ENCODE data around the gene IQSEC1.
A peak's percentile ranks its signal among the peaks of the same experiment; 100 is the strongest.

Gene IQSEC1

DNA sequence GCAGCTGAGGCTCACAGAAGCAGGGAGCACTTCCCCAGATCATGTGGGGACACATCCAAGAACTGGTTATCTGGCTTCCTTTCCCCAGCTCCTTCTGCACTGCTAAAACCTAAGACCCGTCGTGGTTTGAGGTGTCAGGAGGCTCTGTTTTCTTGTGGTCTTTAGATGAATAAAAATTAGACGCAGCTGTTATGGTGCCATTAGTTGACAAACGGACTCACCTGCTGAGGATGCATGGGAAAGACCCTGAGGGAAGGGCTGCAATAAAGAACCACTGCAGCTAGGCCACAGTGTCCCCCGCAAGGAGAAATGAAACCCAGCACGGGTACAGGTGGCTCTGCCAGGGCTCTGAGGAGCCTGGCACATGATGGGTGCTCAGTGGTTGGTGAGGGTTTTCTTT lies 99.4 kb downstream of the IQSEC1 start:
- DNase-seq (ENCODE audit: low read depth), result peak; percentile 28
- TF ChIP-seq, protein P1, sequence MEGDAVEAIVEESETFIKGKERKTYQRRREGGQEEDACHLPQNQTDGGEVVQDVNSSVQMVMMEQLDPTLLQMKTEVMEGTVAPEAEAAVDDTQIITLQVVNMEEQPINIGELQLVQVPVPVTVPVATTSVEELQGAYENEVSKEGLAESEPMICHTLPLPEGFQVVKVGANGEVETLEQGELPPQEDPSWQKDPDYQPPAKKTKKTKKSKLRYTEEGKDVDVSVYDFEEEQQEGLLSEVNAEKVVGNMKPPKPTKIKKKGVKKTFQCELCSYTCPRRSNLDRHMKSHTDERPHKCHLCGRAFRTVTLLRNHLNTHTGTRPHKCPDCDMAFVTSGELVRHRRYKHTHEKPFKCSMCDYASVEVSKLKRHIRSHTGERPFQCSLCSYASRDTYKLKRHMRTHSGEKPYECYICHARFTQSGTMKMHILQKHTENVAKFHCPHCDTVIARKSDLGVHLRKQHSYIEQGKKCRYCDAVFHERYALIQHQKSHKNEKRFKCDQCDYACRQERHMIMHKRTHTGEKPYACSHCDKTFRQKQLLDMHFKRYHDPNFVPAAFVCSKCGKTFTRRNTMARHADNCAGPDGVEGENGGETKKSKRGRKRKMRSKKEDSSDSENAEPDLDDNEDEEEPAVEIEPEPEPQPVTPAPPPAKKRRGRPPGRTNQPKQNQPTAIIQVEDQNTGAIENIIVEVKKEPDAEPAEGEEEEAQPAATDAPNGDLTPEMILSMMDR (IDR thresholded peaks at IDR 0.05; ENCODE audit: insufficient read depth, low read depth, low read length, missing control alignments), result no peak
- no peak overlapping the region for H3K4me3 ChIP-seq (ENCODE audit: low read depth, low read length)

DNA sequence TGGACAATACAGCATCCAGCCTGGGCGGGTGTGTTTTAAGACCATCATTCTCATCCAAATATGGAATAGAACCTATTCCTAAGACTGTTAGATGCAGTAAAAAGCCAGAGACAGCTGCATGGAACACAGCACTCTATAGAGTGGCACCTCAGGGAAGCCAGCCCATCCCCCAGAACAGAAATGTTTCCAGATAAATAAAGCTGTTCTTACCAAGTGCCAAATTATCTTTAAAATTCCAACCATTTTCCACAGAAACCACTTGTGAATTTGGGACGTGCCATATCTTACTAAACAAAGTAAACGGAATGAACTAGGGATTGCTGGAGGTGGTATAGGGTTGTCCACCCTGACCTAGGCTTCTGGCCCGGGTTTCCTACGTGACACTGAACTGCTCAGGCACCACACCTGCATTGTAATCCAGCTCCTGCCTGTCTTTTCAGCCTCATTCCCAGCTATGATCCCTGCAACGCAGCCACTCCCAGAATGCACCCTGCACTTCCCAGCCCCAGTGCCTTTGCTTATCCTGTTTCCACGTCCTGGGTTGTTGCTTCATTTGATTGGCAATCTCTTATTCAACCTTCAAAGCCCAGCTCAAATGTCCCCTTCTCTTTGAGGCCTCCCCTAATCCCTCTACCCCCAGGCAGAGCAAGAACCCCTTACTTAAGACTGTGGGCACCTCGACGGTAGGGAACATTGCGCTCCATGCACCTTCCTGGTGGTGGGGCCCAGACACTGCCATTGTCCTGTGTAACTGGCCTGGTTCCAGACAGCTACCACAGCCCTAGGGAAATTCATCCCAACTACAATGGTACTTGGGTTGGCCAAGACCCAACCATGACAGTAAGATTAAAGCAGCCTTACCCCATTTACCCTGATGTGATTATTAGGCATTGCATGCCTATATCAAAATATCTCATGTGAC lies 100.2 kb downstream of the IQSEC1 start:
- no peak for DNase-seq (ENCODE audit: low read depth)
- TF ChIP-seq, protein P1 (IDR thresholded peaks at IDR 0.05; ENCODE audit: insufficient read depth, low read depth, low read length, missing control alignments), result no peak

DNA sequence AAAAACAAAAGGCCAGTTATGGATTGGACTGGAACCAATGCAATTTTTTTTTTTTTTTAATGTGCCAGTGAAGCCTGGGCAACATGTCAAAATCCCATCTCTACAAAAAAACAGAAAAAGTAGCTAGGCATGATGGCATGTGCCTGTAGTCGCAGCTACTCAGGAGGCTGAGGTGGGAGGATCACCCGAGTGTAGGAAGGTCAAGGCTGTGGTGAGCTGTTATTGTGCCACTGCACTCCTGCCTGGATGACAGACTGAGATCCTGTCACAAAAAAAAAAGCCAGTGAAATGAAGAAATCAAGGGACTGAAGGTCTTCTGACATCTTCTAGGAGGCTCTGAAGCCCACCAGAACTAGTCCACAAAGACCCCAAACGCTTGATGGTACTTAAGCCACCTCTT lies 101.2 kb downstream of the IQSEC1 start:
- no peak overlapping the region for H3K4me3 ChIP-seq (ENCODE audit: low read depth, low read length)
- no peak for DNase-seq (ENCODE audit: low read depth)
- TF ChIP-seq, protein P1 (IDR thresholded peaks at IDR 0.05; ENCODE audit: insufficient read depth, low read depth, low read length, missing control alignments), result no peak

More for the DNA sequence above, 100.2 kb downstream of the IQSEC1 start:
- H3K4me3 ChIP-seq (ENCODE audit: low read depth, low read length), result no peak overlapping the region

DNA sequence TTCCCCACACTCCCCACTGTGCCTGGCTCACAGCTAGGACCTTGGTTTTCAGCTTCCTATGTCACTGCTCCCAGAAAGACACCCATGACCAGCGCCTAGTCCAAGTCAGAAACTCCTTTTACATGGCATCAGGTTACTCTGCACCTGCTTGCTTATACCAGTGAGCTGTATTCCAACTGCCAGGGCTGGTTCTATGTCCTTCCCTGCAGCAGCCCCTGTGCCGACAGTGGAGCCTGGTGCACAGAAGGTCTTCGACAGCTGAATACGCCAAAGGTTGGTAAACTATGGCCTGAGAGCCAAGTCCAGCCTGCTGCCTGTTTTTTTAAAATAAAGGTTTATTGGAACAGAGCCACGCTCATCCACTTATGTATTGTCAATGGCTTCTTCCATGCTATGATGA lies 102.5 kb downstream of the IQSEC1 start:
- TF ChIP-seq, protein P1 (IDR thresholded peaks at IDR 0.05; ENCODE audit: insufficient read depth, low read depth, low read length, missing control alignments), result no peak
- no peak for DNase-seq (ENCODE audit: low read depth)
- no peak overlapping the region for H3K4me3 ChIP-seq (ENCODE audit: low read depth, low read length)

DNA sequence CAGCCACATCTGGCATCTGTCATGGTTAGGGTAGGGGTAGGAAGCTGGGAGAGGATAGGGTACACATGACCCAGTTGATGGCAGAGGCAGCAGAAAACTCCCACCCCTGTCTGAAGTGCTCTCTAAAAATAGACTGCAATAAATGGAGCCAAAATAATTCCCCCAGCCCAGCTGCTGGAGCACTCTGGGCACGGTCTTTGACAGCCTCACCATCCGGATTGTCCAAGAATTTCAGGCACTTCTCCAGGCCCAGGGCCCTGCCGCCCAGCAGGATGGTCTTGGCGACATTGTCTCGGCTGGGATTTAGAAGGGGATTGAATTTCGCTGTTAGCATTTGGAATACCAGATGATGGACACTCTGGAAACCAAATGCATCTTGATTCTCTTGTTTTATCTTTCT lies 103.7 kb downstream of the IQSEC1 start:
- TF ChIP-seq, protein P1 (IDR thresholded peaks at IDR 0.05; ENCODE audit: insufficient read depth, low read depth, low read length, missing control alignments), result no peak
- no peak overlapping the region for H3K4me3 ChIP-seq (ENCODE audit: low read depth, low read length)
- no peak for DNase-seq (ENCODE audit: low read depth)

DNA sequence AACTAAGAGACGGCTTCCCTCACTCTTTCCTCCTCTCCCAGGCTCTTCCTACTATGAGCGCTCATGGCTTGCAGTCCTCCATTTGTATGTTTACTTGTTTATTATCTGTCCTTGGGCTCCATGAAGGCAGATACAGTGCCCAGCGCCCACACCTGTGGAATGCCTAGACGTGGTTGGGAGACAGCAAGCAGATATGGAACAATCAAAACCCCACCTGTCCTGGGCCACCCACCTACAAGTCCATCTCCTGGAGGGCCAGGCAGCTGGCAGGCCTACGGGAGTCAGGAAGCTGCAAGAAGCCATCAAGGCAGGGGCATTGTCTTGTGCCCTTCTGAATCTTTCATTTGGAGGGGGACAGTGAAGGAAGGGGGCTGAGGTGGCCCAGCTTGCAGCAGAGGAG lies 104.7 kb downstream of the IQSEC1 start:
- TF ChIP-seq, protein P1 (IDR thresholded peaks at IDR 0.05; ENCODE audit: insufficient read depth, low read depth, low read length, missing control alignments), result no peak
- no peak overlapping the region for H3K4me3 ChIP-seq (ENCODE audit: low read depth, low read length)
- DNase-seq (ENCODE audit: low read depth), result no peak

All from GM12865 (cell line).